NCI-H1694 (cell line): ENCODE measurements around the gene HOXD9.

ENCODE experiments used
- DNase-seq: peaks from one replicate; lab custom pipeline; 2025; lab: John Stamatoyannopoulos, UW

The HOXD9 gene

DNA sequence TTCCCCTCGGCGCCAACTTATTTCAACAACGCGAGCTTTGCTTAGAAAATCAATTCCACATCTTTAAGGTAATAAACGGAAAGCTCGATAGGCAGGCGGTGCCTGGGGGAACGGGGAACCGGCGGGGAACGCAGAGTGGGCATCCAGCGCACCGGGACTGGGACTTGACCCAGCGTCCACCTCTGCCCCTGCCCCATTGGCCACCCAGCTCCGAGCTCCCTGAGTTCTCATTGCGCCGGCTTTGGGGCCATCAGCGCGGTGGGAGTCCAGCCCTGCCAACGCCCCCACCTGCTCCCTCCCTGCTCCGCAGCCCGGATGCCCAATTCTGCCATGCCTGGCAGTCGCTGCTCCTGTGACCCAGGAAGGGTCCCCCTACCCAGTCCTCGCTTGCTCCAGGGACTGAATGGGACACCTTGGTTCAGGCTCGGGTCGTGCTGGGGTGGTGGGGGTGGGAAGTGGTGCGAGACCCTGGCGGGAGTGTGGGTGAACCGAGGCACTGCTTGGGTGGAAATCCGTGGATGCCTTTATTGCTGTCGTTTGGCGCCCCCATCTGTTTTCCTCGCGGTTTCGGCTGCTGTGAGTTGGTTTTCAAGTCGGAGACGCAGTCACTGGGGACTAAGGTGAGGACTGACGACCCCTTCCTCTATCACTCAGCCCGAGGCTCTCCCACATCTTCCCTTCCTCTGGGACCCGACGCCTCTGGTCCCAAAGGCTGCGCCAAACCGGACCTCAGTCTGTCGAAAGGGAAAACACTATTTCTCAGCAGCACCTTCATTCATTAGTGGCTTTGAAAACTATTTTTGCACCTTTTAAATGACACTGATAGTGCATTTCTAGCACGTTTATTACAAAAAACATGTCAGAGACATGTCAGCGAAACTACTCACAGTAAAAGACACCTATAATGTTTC, 36.4 kb upstream of the HOXD9 start:
- DNase-seq, result peak; percentile 62

DNA sequence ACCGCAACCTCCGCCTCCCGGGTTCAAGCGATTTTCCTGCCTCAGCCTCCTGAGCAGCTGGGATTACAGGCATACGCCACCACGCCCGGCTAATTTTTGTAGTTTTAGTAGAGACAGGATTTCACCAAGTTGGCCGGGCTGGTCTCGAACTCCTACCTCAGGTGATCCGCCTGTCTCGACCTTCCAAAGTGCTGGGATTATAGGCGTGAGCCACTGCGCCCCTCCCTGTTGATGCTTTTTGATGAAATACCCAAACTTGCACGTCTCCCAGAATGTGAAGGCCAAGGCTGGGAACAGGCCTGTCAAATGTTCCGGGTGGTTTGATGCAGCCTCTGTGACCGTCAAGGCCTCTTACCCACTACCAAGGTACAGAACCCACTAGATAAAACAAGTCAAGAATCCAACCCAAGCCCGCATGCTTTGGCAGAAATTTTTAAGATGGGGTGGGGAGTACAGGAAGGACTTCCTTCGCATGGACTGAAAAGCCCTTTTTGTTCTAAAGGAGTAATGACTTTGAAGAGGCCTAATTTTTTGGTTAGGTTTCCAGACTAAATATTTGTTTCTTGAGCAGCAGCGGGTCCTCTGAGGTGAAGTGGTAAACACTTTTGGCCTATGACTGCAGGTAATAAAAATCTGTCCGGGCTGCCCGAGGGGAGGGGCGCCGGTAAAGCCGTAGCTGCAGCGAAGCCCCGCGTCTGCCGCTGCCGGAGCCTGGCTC, 35.0 kb upstream of the HOXD9 start:
- DNase-seq, result no peak

DNA sequence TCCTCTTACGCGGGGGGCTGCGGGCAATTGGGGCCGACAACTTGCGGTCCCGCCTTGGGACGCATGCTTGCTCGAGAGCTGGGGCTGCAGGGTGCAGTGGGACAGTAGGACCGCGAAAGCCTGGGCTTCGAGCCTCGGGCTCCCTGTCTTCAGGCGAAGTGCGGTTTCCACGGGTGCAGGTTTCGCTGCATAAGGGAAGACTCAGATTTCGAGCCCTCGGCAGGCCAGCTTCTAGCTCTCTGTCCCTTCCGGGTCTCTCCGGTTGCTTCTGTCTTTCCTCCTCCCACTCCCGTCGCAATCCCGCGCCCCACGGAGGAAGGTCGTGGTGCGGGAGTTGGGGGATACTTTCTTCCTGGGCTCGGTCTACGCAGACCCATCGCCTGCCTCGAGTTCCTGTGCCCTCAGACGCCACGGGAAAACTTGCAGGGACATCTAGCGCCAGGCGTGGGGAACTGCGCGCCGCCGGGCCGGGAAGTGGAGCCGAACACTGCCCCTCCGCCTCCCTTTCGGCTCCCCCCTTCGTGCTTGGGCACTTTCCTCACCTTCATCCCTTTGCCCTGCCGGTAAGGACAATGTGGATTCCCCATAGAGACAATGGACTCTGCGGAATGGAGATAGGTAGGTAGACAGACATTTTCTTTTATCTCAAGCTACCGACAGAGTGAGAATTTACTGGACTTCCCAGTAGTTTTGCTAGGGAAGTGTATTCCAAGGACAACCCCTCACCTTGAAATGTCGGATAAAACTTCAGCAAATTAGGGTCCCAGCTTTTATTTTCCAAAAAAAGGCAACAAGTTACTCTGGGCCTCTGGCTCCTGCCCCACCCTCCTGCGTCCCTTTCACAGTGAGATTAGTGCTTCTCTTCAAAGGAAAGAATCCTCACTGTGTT, 34.2 kb upstream of the HOXD9 start:
- peak; percentile 20 for DNase-seq

DNA sequence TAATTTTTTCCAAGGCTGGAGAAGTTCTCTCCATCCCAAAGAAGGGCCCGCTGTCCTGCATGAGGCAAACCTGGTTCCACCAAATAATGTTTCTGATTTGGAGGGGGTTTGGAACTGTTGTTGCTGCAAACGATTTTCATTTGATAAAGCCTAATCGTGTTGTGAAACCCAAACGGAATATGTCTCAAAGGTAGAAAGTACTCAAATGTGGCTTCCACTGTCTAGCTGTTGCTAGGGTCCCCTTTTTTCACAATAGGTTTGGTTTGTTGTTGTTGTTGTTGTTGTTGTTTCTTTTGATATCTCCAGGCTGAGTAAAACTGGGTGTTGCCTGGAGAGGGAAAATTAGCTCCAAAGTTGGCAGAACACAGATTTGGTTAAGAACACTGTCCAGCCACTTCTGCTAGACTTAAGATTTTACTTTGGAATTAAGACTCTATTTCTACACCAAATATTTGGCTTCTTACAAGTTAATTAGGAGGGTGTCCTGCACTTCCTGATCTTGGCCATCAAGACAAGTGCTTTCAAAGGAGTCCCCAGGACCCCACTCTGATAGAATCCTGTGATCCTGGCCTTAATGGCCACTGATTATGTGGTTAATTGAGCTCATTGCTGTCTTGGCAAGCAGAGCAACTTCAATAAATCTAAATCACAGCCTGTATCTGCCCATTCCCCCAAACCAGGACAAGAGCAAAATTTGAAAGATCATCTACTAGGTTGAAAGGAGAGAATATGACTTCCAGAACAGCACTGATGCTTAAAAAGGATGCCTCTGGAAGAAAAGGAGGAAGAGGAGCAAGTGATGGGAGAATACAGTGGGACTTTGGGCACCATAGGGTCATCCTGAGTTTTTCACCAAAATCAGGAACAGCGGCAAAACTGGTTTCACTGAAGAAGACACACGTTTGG, 33.3 kb upstream of the HOXD9 start:
- no peak for DNase-seq

DNA sequence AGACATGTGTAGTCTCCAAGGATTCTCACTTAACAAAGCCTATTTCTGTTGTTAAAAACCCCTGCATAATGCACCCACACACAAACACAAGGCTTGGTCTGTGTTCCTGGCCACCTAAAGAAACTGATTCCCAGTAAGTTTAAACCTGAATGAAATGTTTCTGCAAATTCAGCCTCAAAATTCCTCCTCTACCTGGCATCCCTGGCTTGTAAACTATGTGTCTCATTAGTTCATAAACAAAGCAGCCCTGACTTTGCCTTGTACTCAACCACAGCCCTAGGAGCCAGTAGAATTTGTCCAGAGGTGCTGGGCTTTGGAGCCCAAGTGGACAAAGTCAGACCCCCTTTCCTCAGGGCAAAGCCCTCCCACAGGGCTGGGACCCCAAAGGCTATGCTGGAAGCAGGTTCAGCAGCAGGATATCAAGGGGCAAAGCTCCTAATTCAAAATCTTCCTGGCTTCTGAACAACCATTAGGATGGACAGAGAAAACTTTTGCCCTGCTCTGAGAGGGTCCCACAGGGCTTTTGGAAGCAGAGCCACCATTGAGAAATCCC, 32.6 kb upstream of the HOXD9 start:
- no peak for DNase-seq

DNA sequence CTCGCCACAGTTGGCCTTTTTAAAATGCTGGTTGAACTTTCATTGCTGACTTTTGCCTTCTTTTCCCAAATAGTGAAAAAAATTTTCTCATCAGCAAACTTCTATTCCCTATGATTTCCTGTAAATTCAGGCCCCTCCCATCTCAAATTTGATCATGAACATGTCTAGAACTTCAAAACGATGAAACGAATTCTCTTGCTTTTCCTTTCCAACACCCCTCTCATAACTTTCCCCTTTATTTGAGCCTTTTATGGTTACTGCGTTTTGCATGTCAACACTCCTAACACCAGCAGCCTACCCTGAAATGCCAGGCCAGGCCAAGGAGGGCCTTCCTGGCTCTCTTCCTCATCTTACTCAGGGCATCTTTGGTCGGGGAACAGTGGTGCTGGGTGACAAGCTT, 31.7 kb upstream of the HOXD9 start:
- DNase-seq, result no peak

DNA sequence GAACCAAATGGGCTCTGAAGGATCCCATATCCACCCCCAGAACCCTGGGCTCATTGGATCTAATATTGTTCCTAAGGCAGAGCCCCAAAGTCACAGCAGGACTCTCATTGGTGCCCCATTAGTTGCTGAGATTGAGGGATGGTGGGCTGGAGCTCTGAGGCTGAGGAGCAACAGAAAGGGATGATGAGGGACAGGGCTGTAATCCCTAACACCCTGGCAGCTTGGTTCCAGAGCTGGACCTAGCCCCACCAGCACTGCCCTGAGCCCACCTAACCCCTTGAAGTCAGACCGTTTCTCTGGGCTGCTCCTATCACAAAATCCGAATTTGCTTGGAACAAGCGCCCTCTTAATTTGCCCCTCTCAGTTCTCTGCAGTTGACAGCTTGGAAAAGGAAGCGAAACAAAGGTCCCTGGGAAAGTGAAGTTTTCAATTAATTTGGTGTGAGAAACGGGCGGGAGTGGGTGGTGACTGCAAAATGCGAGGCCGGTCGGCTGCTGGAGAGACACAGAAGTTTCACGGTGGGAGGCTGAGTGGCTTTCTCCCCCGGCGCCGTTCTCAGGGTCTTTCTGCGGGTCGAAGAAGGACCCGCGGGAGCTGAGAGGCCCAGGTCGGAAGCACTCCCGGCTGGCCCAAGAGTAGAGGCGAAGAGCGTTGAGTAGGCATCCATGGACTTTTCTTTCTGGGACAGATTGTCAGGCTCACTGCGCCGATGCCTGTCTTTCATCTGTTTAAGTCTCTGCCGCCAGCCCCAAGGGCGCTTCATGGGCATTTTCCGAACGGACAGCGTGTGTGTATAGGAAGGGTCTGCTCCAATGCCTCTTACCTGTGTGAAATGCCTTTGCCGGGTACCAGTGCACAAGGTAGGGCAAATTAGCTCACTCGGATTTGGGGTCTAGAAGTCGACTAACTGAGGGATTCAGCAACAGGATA, 30.9 kb upstream of the HOXD9 start:
- DNase-seq, result no peak

DNA sequence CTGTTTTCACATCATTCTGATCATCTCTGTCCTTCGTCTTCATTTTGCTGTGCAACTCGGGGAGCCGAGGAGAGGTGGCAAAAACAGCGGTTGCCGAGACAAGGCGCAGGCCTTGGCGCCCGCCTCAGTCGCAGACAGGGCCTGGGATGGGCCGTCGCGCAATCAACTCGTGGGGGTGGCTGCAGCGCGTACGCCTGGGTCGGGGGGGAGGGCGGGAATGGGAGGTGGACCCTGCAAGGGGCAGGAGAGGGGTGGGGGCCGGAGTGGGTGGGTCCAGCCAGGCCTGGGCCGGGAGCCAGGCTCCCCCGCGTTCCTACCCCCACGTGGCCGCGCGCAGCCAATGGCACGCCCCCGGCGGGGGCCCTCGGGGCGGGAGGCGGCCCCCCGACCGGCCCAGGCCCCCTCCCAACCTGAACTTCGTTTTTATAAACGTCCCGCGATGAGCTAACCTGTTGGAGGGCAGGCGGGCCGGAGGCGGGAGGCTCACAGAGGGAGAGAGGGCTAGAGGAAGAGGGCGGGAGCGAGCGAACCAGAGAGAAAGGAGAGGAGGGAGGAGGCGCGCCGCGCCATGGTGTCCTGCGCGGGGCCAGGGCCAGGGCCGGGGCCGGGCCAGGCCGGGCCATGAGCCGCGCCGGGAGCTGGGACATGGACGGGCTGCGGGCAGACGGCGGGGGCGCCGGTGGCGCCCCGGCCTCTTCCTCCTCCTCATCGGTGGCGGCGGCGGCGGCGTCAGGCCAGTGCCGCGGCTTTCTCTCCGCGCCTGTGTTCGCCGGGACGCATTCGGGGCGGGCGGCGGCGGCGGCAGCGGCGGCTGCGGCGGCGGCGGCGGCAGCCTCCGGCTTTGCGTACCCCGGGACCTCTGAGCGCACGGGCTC, 30.0 kb upstream of the HOXD9 start, which contains the start of gene HOXD13:
Gene HOXD13 (plus strand): TSS at position 452 of the 875 bp plus-strand sequence. CDS start 170 bp downstream, at position 622.
- no peak for DNase-seq

DNA sequence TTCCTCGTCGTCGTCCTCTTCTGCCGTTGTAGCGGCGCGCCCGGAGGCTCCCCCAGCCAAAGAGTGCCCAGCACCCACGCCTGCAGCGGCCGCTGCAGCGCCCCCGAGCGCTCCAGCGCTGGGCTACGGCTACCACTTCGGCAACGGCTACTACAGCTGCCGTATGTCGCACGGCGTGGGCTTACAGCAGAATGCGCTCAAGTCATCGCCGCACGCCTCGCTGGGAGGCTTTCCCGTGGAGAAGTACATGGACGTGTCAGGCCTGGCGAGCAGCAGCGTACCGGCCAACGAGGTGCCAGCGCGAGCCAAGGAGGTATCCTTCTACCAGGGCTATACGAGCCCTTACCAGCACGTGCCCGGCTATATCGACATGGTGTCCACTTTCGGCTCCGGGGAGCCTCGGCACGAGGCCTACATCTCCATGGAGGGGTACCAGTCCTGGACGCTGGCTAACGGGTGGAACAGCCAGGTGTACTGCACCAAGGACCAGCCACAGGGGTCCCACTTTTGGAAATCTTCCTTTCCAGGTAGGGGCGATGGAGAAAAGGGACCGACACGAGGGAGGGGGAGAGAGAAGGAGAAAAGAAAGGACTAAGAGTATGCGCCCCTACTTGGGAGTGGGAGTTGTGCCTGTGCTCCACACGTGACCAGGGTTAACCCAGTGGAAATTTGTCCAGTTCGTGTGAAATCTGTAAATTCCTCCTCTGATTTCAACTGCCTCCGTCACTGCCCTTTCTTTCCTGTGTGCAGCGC, 29.2 kb upstream of the HOXD9 start:
- DNase-seq, result no peak

DNA sequence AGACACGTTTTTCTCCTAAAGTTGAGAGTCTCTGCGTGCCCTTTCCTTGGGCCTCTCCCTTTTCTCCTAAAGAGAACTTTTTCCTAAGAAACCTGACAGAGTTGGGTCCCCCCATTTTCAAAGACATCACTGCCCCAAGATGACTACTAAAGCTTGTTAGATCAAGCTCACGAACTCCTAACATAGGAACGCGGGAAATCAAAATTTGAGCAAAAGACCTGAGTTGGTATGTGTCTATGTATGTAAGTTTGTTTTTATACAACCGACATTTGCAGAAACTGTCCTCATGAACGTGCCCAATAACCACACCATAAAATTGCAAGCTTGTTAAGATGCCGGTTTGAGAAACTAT, 28.6 kb upstream of the HOXD9 start:
- no peak for DNase-seq

DNA sequence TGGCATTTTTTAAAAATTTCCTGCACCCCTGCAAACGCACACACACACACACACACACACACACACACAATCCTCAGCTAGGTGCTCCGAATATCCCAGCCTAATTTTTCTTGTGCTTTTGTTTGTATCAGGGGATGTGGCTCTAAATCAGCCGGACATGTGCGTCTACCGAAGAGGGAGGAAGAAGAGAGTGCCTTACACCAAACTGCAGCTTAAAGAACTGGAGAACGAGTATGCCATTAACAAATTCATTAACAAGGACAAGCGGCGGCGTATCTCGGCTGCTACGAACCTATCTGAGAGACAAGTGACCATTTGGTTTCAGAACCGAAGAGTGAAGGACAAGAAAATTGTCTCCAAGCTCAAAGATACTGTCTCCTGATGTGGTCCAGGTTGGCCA, 28.2 kb upstream of the HOXD9 start:
- DNase-seq, result no peak

DNA sequence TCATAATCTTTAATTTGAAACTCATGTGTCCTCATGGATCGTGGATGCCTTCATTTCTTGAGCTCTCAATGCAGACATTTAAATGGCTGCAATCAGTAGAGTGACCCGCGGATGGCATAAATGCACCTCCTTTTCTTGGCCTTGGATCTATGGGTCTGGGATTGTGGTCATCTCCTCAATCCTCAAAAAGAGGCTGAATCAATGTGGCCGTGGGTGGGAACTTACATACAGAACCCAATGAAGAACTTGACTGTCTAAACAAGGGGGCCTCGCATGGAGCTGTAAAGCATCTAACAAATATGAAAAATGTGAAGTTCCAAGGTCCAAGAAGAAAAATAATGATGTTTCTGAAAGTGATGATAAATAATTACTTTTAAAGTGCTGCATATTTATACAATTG, 27.1 kb upstream of the HOXD9 start:
- DNase-seq, result no peak

DNA sequence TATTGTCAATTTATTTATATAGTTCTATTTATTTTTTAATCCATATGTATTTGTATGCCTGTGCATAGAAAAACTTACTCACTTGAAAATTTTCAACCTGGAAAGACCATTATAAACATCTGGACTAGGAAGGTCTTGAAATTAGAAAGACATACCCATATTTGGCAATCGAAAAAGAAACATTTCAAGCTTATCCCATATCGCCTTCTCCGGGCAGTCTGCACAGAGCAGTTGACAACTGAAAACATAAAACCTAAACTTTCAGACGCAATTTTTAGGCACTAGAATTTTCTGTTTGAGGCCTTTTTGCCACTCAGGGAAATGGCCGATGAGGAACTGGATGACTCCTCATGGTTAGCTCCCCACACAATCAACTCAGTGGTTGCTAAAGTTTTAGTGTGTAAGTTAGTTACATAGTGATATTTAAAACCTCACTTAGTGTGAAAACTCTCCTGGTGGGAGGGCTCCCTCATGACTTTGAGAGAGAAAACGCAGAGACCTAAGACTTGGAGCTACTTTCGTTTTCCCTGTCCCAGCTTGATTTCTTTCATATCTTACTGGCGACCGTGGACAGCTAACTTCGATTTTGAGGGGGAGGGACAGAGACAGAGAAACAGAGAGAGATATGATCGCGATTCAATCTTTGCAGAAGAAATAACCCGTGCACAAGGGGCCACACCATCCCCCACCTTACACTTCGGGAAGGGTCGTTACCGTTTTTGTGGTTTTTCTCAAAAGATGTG, 26.1 kb upstream of the HOXD9 start:
- DNase-seq, result no peak

DNA sequence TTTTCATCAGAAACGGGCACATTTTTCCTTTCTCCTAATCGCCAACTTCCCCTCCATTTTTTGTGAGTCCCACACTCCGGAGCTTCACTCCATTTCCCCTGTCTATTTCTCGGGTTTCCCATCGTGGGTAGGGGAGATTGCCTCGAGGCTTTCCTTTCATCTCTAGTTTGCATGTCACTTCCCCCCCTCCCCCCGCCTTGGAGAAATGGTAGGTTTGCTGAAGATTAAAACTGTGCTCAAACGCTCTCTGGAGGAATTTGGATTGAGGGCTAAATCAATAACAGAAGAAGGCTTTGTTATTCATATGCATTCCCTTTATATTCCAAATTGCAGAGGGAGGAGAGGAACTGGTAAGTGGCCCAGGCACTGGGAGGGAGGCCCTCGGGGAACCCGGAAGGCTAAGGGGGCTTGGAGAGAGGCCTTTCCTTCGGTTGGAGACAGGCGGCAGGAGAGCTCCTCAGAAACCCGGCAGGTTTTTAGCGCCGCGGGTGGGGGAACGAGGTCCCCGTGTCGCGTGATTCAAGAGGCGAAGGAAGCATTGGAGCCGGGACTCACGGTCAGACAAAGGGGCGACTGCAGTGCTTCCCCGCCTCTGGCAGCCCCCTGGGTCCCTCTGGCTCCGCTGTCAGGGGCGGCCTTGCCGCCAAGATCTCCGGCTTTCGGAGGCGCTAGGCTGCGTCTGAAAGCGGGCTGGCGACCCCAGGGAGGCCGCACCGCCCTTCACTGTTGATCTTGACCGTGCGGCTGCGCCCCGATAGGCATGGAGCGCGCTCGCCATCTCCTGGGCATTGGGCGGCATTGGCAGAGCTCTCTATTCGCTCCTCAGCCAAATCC, 25.3 kb upstream of the HOXD9 start:
- peak; percentile 61 for DNase-seq

DNA sequence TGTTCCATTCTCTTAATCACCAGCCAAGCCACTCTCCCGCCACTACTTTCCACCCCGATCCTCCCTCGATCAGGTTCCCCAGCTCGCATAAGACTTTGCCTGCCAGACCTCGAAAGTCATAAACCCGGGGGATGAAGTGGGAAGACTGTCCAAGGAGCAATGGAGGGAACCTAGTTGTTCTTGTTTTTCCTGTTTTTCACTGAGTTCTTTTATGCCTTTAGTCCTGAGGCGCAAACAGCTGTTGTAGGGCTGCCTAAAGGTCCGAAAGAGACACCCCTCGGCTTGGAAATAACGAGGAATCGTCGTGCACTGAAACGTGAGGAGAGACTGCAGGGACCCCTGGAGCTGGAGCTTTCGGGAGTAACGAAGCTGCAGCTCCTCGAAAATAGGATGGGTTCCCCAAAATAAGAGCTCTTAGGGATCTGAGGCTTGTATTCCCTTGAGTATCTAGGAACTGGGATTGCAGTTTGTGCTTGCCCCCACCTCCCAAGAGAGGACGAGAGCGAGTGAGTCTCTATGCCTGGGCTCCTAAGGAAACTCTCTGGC, 24.6 kb upstream of the HOXD9 start:
- DNase-seq, result no peak
